HG02798 (cell line): ENCODE data around the gene ALK.

ENCODE experiments used
- ATAC-seq: cut with Tn5 transposase; IDR thresholded peaks from one replicate; pipeline ENCODE4 v1.9.1; 2021; ENCODE audit warnings: mild to moderate bottlenecking; ENCODE audit not compliant: unreplicated experiment, poor library complexity

ALK gene

GRCh38 chr2:29397039-29397438 is 524.3 kb downstream of the ALK start:
- ATAC-seq = no peak

GRCh38 chr2:29394981-29395350 is 526.4 kb downstream of the ALK start:
- ATAC-seq = no peak

GRCh38 chr2:29394311-29394980 is 526.9 kb downstream of the ALK start:
- no peak for ATAC-seq

GRCh38 chr2:29393676-29394075 is 527.7 kb downstream of the ALK start:
- no peak for ATAC-seq

- no peak for ATAC-seq
Observed at GRCh38 chr2:29392774-29393173, 528.6 kb downstream of the ALK start.

GRCh38 chr2:29390136-29390535 is 531.2 kb downstream of the ALK start:
- no peak for ATAC-seq

GRCh38 chr2:29389686-29390085 is 531.7 kb downstream of the ALK start:
- no peak for ATAC-seq

GRCh38 chr2:29388071-29388470 is 533.3 kb downstream of the ALK start:
- ATAC-seq = no peak

- ATAC-seq = no peak
Observed at GRCh38 chr2:29382486-29382885, 538.9 kb downstream of the ALK start.

- ATAC-seq = no peak
Observed at GRCh38 chr2:29377788-29378187, 543.6 kb downstream of the ALK start.

GRCh38 chr2:29376541-29376940 is 544.8 kb downstream of the ALK start:
- no peak for ATAC-seq

GRCh38 chr2:29375843-29376242 is 545.5 kb downstream of the ALK start:
- no peak for ATAC-seq

GRCh38 chr2:29374823-29375222 is 546.6 kb downstream of the ALK start:
- ATAC-seq = no peak

GRCh38 chr2:29373870-29374269 is 547.5 kb downstream of the ALK start:
- ATAC-seq = no peak

- ATAC-seq = no peak
Observed at GRCh38 chr2:29372185-29372584, 549.2 kb downstream of the ALK start.

- ATAC-seq = no peak
Observed at GRCh38 chr2:29370581-29371125, 550.7 kb downstream of the ALK start.

GRCh38 chr2:29370173-29370572 is 551.2 kb downstream of the ALK start:
- no peak for ATAC-seq

GRCh38 chr2:29368659-29369040 is 552.7 kb downstream of the ALK start:
- ATAC-seq = no peak

GRCh38 chr2:29367986-29368658 is 553.3 kb downstream of the ALK start:
- ATAC-seq = no peak

GRCh38 chr2:29363111-29363510 is 558.3 kb downstream of the ALK start:
- ATAC-seq = no peak

GRCh38 chr2:29361231-29361630 is 560.2 kb downstream of the ALK start:
- no peak for ATAC-seq
